Chondrocyte (in vitro differentiated cells): ENCODE measurements around the gene ARFGEF2. TPM values are rescaled to one million over a fixed set of nuclear protein-coding genes. Genes with fewer than 3 reads are reported as not detected.

Experiments used
- total RNA-seq: library from RNA; stranded (reverse); gene quantifications from 3 replicates; pipeline ENCODE4 v1.2.1, GENCODE V29; 2021

Gene ARFGEF2
- total RNA-seq, 1 donor from 2014 or later, result 31.8 TPM

Other genes starting within 250 kb of the ARFGEF2 start
- 3.0 to 5.0 TPM (median 3.3 TPM) in 3 replicates for gene PREX1, start 93.7 kb upstream of the ARFGEF2 start, total RNA-seq
- gene CSE1L, start 124.6 kb downstream of the ARFGEF2 start, total RNA-seq, result 39.5 to 59.9 TPM (median 40.7 TPM) in 3 replicates